Esophagus muscularis mucosa (tissue), 4 donors: ENCODE measurements around the gene MLANA.

ENCODE experiments used
- EP300 ChIP-seq: sonication (generic); formaldehyde crosslinking; IDR thresholded peaks from one replicate; pipeline ENCODE4 v1.6.1; 2017; ENCODE audit warnings: antibody characterized with exemption
- POLR2A ChIP-seq: fragments of 450-650 bp; IDR thresholded peaks from one replicate; pipeline ENCODE4 v1.6.1; 2017; ENCODE audit warnings: antibody characterized with exemption, moderate library complexity, mild to moderate bottlenecking, low read depth
- POLR2AphosphoS5 ChIP-seq, 2 donors: sonication (generic); formaldehyde crosslinking; IDR thresholded peaks; one replicate each; pipeline ENCODE4 v1.6.1; 2017; ENCODE audit warnings: antibody characterized with exemption in 2 of 2
- TF ChIP-seq, protein P1 (sequence below), 3 experiments: fragments of 200-600 bp in 2 of 3; fragments of 450-650 bp in 1 of 3; sonication (generic) in 2 of 3; IDR thresholded peaks; one replicate each; pipeline ENCODE4 v1.5.1; 2017 to 2019; ENCODE audit warnings: antibody characterized with exemption in 3 of 3, mild to moderate bottlenecking in 2 of 3, moderate library complexity in 1 of 3

DNA sequence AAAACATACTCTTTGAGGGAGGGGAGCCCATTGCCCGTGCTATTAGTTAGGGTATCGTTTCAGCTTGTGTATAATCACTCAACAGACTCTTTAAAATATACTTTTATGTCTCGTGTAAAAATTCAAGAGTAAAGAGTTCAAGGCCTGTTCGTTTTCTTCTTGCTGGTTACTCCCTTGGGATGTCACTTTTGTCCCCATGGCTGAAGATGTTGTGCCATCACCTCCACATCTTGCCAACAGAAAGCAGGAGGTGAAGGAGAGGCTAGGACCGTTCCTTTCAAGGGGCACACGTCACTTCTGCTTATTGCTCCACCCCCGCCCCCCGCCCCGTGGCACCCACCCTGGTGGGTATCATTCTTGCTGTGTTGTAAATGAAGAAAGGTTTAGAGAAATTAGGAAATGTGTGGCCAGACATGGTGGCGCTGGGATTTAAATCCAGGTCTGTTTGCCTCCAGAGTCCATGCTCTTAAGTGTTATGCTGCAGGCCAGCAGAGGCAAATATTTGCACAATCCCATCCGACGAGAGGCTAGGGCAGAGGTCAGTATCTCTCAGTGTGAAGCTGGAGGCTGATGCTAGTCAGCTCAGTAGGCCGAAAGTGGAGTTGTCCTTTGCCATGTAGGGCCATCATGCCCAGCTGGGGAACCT is 3.0 kb downstream of the MLANA start:
- TF ChIP-seq, protein P1, sequence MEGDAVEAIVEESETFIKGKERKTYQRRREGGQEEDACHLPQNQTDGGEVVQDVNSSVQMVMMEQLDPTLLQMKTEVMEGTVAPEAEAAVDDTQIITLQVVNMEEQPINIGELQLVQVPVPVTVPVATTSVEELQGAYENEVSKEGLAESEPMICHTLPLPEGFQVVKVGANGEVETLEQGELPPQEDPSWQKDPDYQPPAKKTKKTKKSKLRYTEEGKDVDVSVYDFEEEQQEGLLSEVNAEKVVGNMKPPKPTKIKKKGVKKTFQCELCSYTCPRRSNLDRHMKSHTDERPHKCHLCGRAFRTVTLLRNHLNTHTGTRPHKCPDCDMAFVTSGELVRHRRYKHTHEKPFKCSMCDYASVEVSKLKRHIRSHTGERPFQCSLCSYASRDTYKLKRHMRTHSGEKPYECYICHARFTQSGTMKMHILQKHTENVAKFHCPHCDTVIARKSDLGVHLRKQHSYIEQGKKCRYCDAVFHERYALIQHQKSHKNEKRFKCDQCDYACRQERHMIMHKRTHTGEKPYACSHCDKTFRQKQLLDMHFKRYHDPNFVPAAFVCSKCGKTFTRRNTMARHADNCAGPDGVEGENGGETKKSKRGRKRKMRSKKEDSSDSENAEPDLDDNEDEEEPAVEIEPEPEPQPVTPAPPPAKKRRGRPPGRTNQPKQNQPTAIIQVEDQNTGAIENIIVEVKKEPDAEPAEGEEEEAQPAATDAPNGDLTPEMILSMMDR (IDR thresholded peaks at IDR 0.05): no peak
- TF ChIP-seq POLR2A: no peak
- TF ChIP-seq EP300: no peak
- TF ChIP-seq POLR2AphosphoS5 (IDR thresholded peaks at IDR 0.05): no peak
